GM06990 (cell line): ENCODE data around the gene GPR21.

Source experiments
- DNase-seq: peaks from one replicate; pipeline ENCODE4 v3.0.0-alpha.2; 2011; ENCODE audit not compliant: insufficient read length; ENCODE audit errors: extremely low read depth
- H3K27me3 ChIP-seq: replicated peaks from 2 replicates; pipeline ENCODE4 v1.6.0; 2011; ENCODE audit warnings: low read length; ENCODE audit not compliant: control insufficient read depth, insufficient read depth
- H3K36me3 ChIP-seq: 2 replicates; pipeline ENCODE4 v1.5.1; 2011; ENCODE audit warnings: low read length; ENCODE audit not compliant: control insufficient read depth, insufficient read depth
- H3K4me3 ChIP-seq: replicated peaks from 2 replicates; pipeline ENCODE4 v1.5.1; 2011; ENCODE audit warnings: low read depth, mild to moderate bottlenecking, control low read depth, low read length
- TF ChIP-seq, protein P1 (sequence below): IDR thresholded peaks from 2 replicates; pipeline ENCODE4 v1.5.1; 2011; ENCODE audit warnings: low read length, control low read depth, mild to moderate bottlenecking, inconsistent platforms; ENCODE audit not compliant: insufficient read depth, poor library complexity, severe bottlenecking

The GPR21 gene

DNA sequence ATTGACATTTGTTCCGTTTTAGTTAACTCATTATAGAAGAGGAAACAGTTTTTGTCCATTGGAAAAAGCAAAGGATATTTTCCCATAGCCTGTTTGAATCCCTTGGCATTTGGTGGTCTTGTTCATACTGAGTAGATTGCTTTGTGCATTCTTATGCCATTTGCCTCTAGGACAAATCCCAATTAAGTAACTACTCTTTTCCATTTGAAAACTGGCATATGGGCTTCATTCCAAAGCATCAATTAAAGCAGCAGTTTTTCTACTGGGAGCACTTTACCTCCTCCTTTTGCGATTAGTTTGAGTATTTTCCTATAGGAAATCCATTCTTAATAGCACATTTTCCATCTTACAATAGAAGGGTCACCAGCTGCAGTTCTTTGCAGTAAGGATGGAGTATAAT lies 31.2 kb downstream of the GPR21 start:
- TF ChIP-seq, protein P1, sequence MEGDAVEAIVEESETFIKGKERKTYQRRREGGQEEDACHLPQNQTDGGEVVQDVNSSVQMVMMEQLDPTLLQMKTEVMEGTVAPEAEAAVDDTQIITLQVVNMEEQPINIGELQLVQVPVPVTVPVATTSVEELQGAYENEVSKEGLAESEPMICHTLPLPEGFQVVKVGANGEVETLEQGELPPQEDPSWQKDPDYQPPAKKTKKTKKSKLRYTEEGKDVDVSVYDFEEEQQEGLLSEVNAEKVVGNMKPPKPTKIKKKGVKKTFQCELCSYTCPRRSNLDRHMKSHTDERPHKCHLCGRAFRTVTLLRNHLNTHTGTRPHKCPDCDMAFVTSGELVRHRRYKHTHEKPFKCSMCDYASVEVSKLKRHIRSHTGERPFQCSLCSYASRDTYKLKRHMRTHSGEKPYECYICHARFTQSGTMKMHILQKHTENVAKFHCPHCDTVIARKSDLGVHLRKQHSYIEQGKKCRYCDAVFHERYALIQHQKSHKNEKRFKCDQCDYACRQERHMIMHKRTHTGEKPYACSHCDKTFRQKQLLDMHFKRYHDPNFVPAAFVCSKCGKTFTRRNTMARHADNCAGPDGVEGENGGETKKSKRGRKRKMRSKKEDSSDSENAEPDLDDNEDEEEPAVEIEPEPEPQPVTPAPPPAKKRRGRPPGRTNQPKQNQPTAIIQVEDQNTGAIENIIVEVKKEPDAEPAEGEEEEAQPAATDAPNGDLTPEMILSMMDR: no peak
- DNase-seq: no peak
- Histone ChIP-seq H3K36me3 (peaks cover 6% of the 10 kb centered on the region; the same call in 1 of the 2 replicates), H3K4me3 (no peak overlapping the region), H3K27me3 (no peaks in the 10 kb centered on the region)

DNA sequence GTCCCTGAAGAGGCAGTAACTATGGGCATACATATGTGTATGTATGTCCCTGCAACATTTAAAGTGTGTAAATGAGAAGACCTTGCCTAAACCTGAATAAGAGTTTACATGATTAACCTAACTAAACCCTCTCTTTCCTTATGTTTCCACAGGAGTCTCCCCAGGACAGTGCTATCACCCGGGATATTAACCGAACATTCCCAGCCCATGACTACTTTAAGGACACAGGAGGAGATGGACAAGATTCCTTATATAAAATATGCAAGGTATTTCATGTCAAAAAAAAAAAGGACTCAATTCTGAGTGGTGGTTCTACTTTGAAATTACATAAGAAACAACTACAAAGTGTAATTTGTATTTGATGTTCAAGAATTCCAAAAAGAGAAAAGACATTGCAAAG lies 31.7 kb downstream of the GPR21 start:
- Histone ChIP-seq H3K27me3 (no peaks in the 10 kb centered on the region), H3K36me3 (peaks cover 6% of the 10 kb centered on the region; the same call in 1 of the 2 replicates), H3K4me3 (no peak overlapping the region)
- TF ChIP-seq, protein P1: no peak
- no peak for DNase-seq

DNA sequence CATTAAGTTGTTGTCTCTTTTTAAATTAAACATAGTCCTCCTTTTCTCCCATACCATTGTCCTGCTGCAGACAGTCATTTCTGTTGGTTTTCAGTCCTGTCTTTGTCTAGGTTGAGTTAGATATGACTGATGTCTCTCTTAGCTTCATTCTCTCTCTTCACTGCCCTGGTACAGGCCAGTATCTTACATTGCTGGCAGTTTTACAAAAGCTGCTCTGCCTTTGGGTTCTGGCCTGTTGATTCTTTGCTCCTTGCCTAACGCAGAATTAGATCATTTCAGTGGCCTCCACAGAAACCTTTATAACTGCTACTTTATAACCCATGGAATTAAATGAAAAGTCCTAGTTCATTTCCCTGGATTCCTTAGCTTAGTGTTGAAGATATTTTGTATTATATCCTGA lies 33.7 kb downstream of the GPR21 start:
- Histone ChIP-seq H3K36me3 (peaks cover 6% of the 10 kb centered on the region; the same call in 1 of the 2 replicates), H3K27me3 (no peaks in the 10 kb centered on the region), H3K4me3 (no peak overlapping the region)
- TF ChIP-seq, protein P1: no peak
- DNase-seq: no peak

DNA sequence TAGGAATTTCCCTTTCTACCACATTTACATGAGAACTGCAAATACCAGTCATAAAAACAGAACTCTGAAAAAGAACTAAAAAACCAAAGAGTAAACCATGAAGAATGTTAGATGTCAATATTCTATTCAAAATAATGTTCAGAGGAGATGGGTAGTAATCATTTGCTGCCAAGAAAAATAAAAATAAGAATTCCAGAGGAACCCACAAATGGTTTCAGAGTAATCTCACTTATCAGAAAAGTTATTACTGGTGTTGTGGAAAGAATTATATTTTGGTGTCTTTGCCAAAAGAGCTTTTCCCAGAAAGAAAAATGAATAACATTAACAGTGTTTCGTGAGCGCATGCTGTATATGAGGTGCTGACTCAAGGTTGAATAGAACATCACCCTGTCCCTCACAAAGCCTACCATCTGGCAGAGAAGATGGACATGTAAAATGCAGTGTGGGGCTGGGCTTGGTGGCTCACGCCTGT lies 35.6 kb downstream of the GPR21 start:
- Histone ChIP-seq H3K27me3 (no peaks in the 10 kb centered on the region), H3K4me3 (no peak overlapping the region), H3K36me3 (peaks cover 6% of the 10 kb centered on the region)
- TF ChIP-seq, protein P1: no peak
- DNase-seq: no peak

DNA sequence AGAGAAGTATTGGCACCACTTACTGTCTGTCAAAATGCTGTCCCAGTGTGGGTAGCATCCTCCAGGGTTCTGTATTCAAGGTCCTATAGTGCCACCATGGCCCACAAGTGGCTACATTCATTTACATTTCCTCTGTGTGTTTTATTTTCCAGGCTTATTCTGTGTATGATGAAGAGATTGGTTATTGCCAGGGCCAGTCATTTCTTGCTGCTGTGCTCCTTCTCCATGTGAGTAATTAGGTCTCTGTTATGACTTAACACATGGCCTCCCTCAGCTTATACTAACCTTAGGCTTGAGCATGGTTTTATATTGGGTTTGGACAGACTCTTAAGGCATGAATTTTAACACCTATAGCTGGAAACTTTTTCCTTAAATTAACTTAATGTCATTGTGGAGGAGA lies 36.7 kb downstream of the GPR21 start:
- peaks cover 6% of the 10 kb centered on the region for H3K36me3 ChIP-seq
- TF ChIP-seq, protein P1: no peak
- no peak for DNase-seq

DNA sequence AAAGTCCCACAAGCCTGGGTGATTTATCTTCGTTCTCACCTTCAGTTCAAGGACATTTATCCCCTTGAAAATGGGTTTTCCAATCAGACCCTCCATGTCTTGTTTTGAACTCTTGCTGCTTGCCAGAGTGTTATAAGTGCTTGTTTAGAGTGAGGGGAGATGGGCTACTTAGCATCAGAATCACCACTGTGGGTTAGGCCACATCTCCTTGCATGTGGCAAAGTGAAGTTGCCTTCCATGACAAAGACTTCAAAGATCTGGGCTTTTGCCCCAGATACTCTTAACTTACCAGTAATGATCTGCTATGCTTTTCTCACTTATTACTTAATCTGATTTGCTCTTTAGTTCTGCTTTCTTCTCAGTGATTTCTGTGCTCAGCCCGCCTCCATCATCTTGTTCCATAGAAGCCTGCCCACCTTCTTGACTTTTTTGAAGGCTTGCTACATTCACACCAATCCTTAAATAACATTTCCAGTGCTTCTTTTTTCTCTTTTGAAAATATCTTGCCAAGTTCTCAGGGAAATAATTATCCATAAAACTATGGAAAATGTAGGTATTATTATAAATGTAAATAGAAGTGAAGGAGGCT lies 39.0 kb downstream of the GPR21 start:
- TF ChIP-seq, protein P1: no peak
- Histone ChIP-seq H3K4me3 (no peak overlapping the region), H3K36me3 (peaks cover 3% of the 10 kb centered on the region), H3K27me3 (no peaks in the 10 kb centered on the region)
- no peak for DNase-seq

More for the DNA sequence above, 36.7 kb downstream of the GPR21 start:
- H3K4me3 ChIP-seq: no peak overlapping the region
- H3K27me3 ChIP-seq: no peaks in the 10 kb centered on the region
